ENCODE measurements around the gene SLC8A1.

Gene SLC8A1

DNA sequence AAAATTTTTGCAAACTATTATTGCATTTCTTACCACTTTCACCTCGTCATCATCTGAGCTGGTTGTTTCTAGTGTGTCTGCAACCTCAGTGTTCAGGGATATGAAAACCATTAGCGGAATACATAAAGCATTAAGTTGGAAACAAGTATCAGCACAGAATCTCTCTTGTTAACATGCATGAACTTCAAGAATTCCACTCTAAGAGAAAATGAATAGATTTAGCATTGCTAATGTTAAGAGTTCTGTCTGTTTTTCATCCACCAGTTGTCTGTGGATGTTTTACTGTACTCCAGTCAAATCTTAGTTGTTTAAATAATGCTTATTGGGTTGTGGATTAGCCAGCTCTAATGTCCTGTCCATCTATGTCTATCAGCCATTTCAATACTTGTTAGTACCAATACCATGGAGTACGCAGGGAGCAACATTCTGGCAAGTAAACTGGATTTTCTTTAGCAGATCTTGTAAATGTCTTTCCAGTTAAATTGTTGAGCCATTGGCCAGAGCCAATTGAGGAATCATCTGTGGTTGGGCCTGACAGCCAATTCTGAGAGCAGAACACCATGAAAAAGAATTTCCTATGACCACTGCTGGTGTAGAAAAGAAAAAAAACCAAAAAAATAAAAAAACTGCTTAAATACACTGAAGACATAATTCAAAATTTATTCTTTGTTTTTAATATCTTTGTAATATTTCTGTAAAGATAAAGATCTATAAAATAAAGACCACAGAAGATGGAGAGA, 82.5 kb downstream of the SLC8A1 start:
- Histone ChIP-seq H3K9ac (ENCODE audit: low read length) (no peak overlapping the region), H4K12ac (ENCODE audit: low read depth, low read length) (no peak overlapping the region), H3K36me3 (ENCODE audit: control insufficient read depth in 1 of 2, insufficient read depth in 2 of 2, low read length in 2 of 2) (no peaks in the 10 kb centered on the region), H3K79me2 (ENCODE audit: control insufficient read depth, insufficient read depth, low read length, poor library complexity) (no peaks in the 10 kb centered on the region), H3K23ac (ENCODE audit: low read length) (no peak overlapping the region), H3K79me1 (ENCODE audit: low read length) (peaks cover 12% of the 10 kb centered on the region), H4K8ac (ENCODE audit: low read depth, low read length) (no peak overlapping the region), H2BK5ac (ENCODE audit: low read depth, low read length, poor library complexity) (no peak overlapping the region), H3K18ac (ENCODE audit: low read length) (no peak overlapping the region), H3K4me3 (ENCODE audit: low read depth, low read length) (no peak overlapping the region), H3K4me2 (ENCODE audit: low read length) (no peak overlapping the region), H2BK12ac (ENCODE audit: low read length) (no peak overlapping the region), H2BK120ac (ENCODE audit: insufficient read depth, low read length, poor library complexity) (no peak overlapping the region), H2AK5ac (ENCODE audit: low read length) (no peak overlapping the region), H3K4me1 (ENCODE audit: control insufficient read depth in 1 of 2, insufficient read depth in 2 of 2, low read length in 2 of 2) (peaks cover 2 to 4% of the 10 kb centered on the region in 2 experiments), H4K91ac (ENCODE audit: low read depth, low read length) (no peak overlapping the region), H3K14ac (ENCODE audit: low read length) (no peak overlapping the region), H3K4ac (ENCODE audit: low read depth, low read length) (no peak overlapping the region), H3K27me3 (ENCODE audit: insufficient read depth, low read length) (no peaks in the 10 kb centered on the region), H2AFZ (ENCODE audit: insufficient read depth, low read length, poor library complexity) (no peak overlapping the region), H3K9me3 (ENCODE audit: insufficient read depth, low read depth, low read length) (no peaks in the 10 kb centered on the region), H3K27ac (ENCODE audit: low read depth, low read length) (peak overlapping the region; percentile 34)
- no CpG with 5 or more reads among the region's 3 CpGs for WGBS (ENCODE audit: extremely low coverage, insufficient coverage, insufficient read length)
- no peak for DNase-seq

DNA sequence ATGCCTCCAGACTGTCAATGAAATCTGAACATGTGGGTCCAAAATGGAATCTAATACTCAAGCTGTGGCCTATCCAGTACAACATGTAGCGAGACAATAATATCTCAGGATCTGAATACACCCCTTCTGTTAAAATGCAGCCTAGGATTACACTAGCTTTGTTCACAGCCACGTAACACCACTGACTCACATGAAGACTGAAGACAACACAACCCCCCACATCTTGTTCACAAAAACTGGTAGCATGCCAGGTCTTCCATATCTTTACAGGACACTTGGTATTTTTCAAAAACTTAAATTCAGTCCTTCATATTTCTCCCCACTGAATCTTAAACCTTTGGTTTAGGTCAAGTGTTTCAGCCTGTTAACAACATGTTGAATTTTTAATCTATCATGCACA, 84.2 kb downstream of the SLC8A1 start:
- WGBS (ENCODE audit: extremely low coverage, insufficient coverage, insufficient read length) = no CpG with 5 or more reads among the region's 2 CpGs
- Histone ChIP-seq H3K9me3 (ENCODE audit: insufficient read depth, low read depth, low read length) (no peaks in the 10 kb centered on the region), H3K4me3 (ENCODE audit: low read depth, low read length) (no peak overlapping the region), H3K14ac (ENCODE audit: low read length) (no peak overlapping the region), H3K9ac (ENCODE audit: low read length) (no peak overlapping the region), H3K27ac (ENCODE audit: low read depth, low read length) (no peak overlapping the region), H2BK5ac (ENCODE audit: low read depth, low read length, poor library complexity) (peak overlapping the region; percentile 56), H2AFZ (ENCODE audit: insufficient read depth, low read length, poor library complexity) (no peak overlapping the region), H3K18ac (ENCODE audit: low read length) (peak overlapping the region; percentile 71), H2BK12ac (ENCODE audit: low read length) (peak overlapping the region; percentile 40), H3K36me3 (ENCODE audit: control insufficient read depth in 1 of 2, insufficient read depth in 2 of 2, low read length in 2 of 2) (no peaks in the 10 kb centered on the region), H3K23ac (ENCODE audit: low read length) (no peak overlapping the region), H3K4ac (ENCODE audit: low read depth, low read length) (no peak overlapping the region), H4K91ac (ENCODE audit: low read depth, low read length) (no peak overlapping the region), H4K12ac (ENCODE audit: low read depth, low read length) (no peak overlapping the region), H3K4me1 (ENCODE audit: control insufficient read depth in 1 of 2, insufficient read depth in 2 of 2, low read length in 2 of 2) (peaks cover 2 to 4% of the 10 kb centered on the region in 2 experiments), H2AK5ac (ENCODE audit: low read length) (peak overlapping the region; percentile 21), H3K79me2 (ENCODE audit: control insufficient read depth, insufficient read depth, low read length, poor library complexity) (no peaks in the 10 kb centered on the region), H3K4me2 (ENCODE audit: low read length) (no peak overlapping the region), H3K79me1 (ENCODE audit: low read length) (peaks cover 12% of the 10 kb centered on the region), H3K27me3 (ENCODE audit: insufficient read depth, low read length) (no peaks in the 10 kb centered on the region), H4K8ac (ENCODE audit: low read depth, low read length) (peak overlapping the region; percentile 28), H2BK120ac (ENCODE audit: insufficient read depth, low read length, poor library complexity) (no peak overlapping the region)
- DNase-seq = no peak

DNA sequence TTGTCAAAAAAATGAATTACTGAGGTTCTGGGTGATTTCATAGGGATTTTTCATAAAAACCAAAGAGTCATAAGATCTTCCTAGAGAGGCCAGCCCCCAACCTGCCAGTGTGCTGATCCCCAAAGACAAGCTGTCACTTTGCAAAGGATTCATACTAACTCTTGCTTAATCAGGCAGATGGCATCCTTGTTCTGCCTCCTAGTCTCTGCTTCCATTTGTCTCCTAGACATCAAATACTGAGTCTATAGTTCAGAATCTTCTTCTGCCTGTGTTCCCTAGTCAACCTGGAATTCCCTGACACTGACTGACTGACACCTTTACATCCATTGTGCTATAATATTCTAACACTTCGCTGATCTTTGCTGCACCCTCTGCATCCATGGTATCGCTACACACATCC, 84.9 kb downstream of the SLC8A1 start:
- Histone ChIP-seq H3K9ac (ENCODE audit: low read length) (no peak overlapping the region), H2AK5ac (ENCODE audit: low read length) (no peak overlapping the region), H2AFZ (ENCODE audit: insufficient read depth, low read length, poor library complexity) (no peak overlapping the region), H3K27ac (ENCODE audit: low read depth, low read length) (no peak overlapping the region), H2BK5ac (ENCODE audit: low read depth, low read length, poor library complexity) (no peak overlapping the region), H3K4me1 (ENCODE audit: control insufficient read depth in 1 of 2, insufficient read depth in 2 of 2, low read length in 2 of 2) (peaks cover 2 to 4% of the 10 kb centered on the region in 2 experiments), H4K12ac (ENCODE audit: low read depth, low read length) (no peak overlapping the region), H3K79me2 (ENCODE audit: control insufficient read depth, insufficient read depth, low read length, poor library complexity) (no peaks in the 10 kb centered on the region), H4K8ac (ENCODE audit: low read depth, low read length) (no peak overlapping the region), H3K4me2 (ENCODE audit: low read length) (no peak overlapping the region), H3K4me3 (ENCODE audit: low read depth, low read length) (no peak overlapping the region), H2BK12ac (ENCODE audit: low read length) (no peak overlapping the region), H3K23ac (ENCODE audit: low read length) (no peak overlapping the region), H3K4ac (ENCODE audit: low read depth, low read length) (no peak overlapping the region), H3K27me3 (ENCODE audit: insufficient read depth, low read length) (no peaks in the 10 kb centered on the region), H3K18ac (ENCODE audit: low read length) (no peak overlapping the region), H4K91ac (ENCODE audit: low read depth, low read length) (no peak overlapping the region), H2BK120ac (ENCODE audit: insufficient read depth, low read length, poor library complexity) (no peak overlapping the region), H3K79me1 (ENCODE audit: low read length) (peaks cover 12% of the 10 kb centered on the region), H3K36me3 (ENCODE audit: control insufficient read depth in 1 of 2, insufficient read depth in 2 of 2, low read length in 2 of 2) (no peaks in the 10 kb centered on the region), H3K14ac (ENCODE audit: low read length) (no peak overlapping the region), H3K9me3 (ENCODE audit: insufficient read depth, low read depth, low read length) (no peaks in the 10 kb centered on the region)
- no CpG with 5 or more reads among the region's 2 CpGs for WGBS (ENCODE audit: extremely low coverage, insufficient coverage, insufficient read length)
- no peak for DNase-seq

DNA sequence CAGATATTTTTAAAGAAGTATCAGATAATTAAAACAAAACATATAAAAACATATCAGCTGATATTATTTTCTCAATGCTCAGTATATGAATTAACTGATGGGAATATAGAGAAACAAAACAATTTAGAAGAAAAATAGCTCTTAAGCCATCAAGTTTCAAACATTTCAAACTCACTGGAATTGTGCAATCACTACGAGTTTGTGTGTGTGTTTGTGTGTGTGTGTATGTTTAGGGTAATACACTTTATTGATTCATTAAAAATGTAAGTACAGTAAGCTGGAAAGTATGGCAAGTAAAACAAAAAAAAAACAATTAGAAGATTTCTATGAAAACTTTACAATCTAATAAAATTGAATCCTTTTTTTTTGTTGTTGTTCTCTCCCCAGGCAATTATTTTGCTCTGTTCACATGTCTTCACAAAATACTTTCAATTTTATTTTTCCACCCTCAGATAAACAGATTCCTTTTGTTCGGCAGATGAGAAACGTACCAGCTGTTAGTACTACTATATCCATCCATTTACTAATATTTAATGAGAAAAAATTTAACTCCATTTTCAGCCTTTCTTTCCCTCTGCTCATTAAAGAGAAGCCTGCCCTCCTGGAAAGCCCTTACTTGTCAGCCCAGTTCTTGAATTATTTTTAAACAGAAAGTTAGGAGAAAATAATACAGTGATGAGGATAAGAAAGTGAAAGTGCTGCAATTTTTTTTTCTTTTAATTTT, 87.6 kb downstream of the SLC8A1 start:
- Histone ChIP-seq H3K23ac (ENCODE audit: low read length) (no peak overlapping the region), H4K8ac (ENCODE audit: low read depth, low read length) (no peak overlapping the region), H3K18ac (ENCODE audit: low read length) (no peak overlapping the region), H2BK12ac (ENCODE audit: low read length) (no peak overlapping the region), H2BK120ac (ENCODE audit: insufficient read depth, low read length, poor library complexity) (no peak overlapping the region), H3K27ac (ENCODE audit: low read depth, low read length) (no peak overlapping the region), H3K4me1 (ENCODE audit: control insufficient read depth in 1 of 2, insufficient read depth in 2 of 2, low read length in 2 of 2) (peaks cover 2 to 4% of the 10 kb centered on the region in 2 experiments), H2AFZ (ENCODE audit: insufficient read depth, low read length, poor library complexity) (no peak overlapping the region), H3K9me3 (ENCODE audit: insufficient read depth, low read depth, low read length) (no peaks in the 10 kb centered on the region), H3K4me2 (ENCODE audit: low read length) (no peak overlapping the region), H3K79me2 (ENCODE audit: control insufficient read depth, insufficient read depth, low read length, poor library complexity) (no peaks in the 10 kb centered on the region), H3K4me3 (ENCODE audit: low read depth, low read length) (no peak overlapping the region), H3K27me3 (ENCODE audit: insufficient read depth, low read length) (no peaks in the 10 kb centered on the region), H3K4ac (ENCODE audit: low read depth, low read length) (no peak overlapping the region), H2BK5ac (ENCODE audit: low read depth, low read length, poor library complexity) (no peak overlapping the region), H3K79me1 (ENCODE audit: low read length) (peaks cover 2% of the 10 kb centered on the region), H4K12ac (ENCODE audit: low read depth, low read length) (no peak overlapping the region), H4K91ac (ENCODE audit: low read depth, low read length) (no peak overlapping the region), H2AK5ac (ENCODE audit: low read length) (no peak overlapping the region), H3K14ac (ENCODE audit: low read length) (no peak overlapping the region), H3K36me3 (ENCODE audit: control insufficient read depth in 1 of 2, insufficient read depth in 2 of 2, low read length in 2 of 2) (no peaks in the 10 kb centered on the region), H3K9ac (ENCODE audit: low read length) (no peak overlapping the region)
- WGBS (ENCODE audit: extremely low coverage, insufficient coverage, insufficient read length) = no CpG with 5 or more reads among the region's 3 CpGs
- DNase-seq = no peak
